ENCODE results near the gene HTT. TPM values are rescaled to one million over a fixed set of nuclear protein-coding genes. Genes with fewer than 3 reads are reported as not detected.
"Not testable (repeated sequence)": the region's sequence is repeated elsewhere in the genome, so short reads cannot be mapped to it uniquely, and the experiment has no call there.

The HTT gene
- polyA plus RNA-seq, 1 donor (not counting 4 experiments of a cell fraction or from before 2014, with no cell fraction given) = 16.2 TPM

DNA sequence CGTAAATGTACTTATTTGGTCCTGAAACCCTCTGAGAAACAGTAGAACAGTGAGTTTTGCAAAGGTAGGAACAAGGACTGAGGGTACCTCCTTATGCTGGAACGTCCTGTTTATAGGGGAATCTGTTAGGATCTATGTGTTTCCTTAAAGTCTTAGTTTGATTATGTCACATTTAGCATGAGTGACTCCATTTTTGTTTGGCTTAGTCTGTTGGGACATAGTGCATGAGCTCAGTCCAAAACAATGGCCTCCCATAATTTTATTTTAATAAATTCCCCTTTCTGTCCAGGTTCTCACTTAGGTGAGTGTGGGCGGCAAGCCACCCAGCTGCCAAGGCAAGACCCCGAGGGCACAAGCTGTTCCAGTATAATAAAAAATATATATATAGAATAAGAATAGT lies 27.9 kb upstream of the HTT start:
- H3K79me2 ChIP-seq (ENCODE audit: control insufficient read depth, insufficient read depth, low read length) = no peaks in the 10 kb centered on the region
- TF ChIP-seq EZH2 (IDR thresholded peaks at IDR 0.05; ENCODE audit: low read length) (no peak), CTCF (optimal IDR thresholded peaks at IDR 0.05 in 1 of 3, IDR thresholded peaks at IDR 0.05 in 1 of 3, conservative IDR thresholded peaks at IDR 0.05 in 1 of 3; ENCODE audit: extremely low read depth in 1 of 3, insufficient read depth in 2 of 3, low read length in 3 of 3) (no peak)
- H3K27ac ChIP-seq (ENCODE audit: control insufficient read depth, insufficient read depth, low read length) = no peak overlapping the region
- H3K4me1 ChIP-seq (ENCODE audit: control insufficient read depth, extremely low read depth, insufficient read depth, low read length) = peaks cover 12% of the 10 kb centered on the region
- H2AFZ ChIP-seq (ENCODE audit: control insufficient read depth, low read length) = no peak overlapping the region
- H3K27me3 ChIP-seq (ENCODE audit: control insufficient read depth, extremely low read depth, insufficient read depth, low read length) = no peaks in the 10 kb centered on the region
- no peak for FAIRE-seq
- no peak overlapping the region for H3K4me2 ChIP-seq (ENCODE audit: control insufficient read depth, extremely low read depth, insufficient read depth, low read depth, low read length)
- H3K9me1 ChIP-seq (ENCODE audit: control insufficient read depth, extremely low read depth, insufficient read depth, low read length) = no peaks in the 10 kb centered on the region
- no peak overlapping the region for H3K4me3 ChIP-seq (ENCODE audit: control insufficient read depth in 2 of 3, extremely low read depth in 1 of 3, insufficient read depth in 2 of 3, low read depth in 1 of 3, low read length in 3 of 3)
- dilution Hi-C loops (cut with MboI; ENCODE audit: extremely low pct_ligation_motif_present, low sequenced_read_pairs) = no loop called here
- H3K36me3 ChIP-seq (ENCODE audit: control insufficient read depth in 2 of 2, extremely low read depth in 1 of 2, insufficient read depth in 2 of 2, low read length in 2 of 2) = no peaks in the 10 kb centered on the region
- DNase-seq (ENCODE audit: low read depth, low spot score) = no peak
- no peaks in the 10 kb centered on the region for H3K9me3 ChIP-seq (ENCODE audit: control insufficient read depth, low read depth, low read length)
- H4K20me1 ChIP-seq (ENCODE audit: control insufficient read depth, extremely low read depth, insufficient read depth, low read length) = no peaks in the 10 kb centered on the region
- no peak overlapping the region for H3K9ac ChIP-seq (ENCODE audit: control insufficient read depth, extremely low read depth, insufficient read depth, low read length)

DNA sequence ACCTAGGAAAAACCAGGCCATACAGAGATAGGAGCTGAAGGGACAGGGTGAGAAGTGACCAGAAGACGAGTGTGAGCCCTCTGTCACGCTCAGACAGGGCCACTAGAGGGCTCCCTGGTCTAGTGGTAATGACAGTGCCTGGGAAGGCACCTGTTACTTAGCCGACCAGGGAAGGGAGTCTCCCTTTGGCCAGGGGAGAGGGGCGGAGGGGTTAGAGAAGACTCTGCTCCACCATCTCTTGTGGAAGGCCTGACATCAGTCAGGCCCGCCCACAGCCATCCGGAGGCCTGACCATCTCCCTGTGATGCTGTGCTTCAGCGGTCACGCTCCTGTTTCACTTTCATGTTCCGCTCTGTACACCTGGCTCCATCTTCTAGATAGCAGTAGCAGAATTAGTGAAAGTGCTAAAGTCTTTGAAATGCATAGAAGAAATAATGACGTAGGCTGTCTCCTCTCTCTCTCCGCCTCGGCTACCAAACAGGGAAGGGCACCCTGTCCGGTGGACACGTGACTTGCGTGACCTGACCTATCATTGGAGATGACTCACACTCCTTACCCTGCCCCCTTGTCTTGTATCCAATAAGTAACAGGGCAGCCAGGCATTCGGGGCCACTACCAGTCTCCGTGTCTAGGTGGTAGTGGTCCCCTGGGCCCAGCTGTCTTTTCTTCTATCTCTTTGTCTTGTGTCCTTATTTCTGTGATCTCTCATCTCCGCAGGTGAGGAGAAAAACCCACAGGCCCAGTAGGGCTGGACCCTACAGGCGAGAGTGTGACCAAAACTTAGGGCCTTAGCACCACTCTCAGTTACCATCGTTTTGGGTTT lies 26.8 kb upstream of the HTT start:
- no peak for DNase-seq (ENCODE audit: low read depth, low spot score)
- H3K9me3 ChIP-seq (ENCODE audit: control insufficient read depth, low read depth, low read length) = no peaks in the 10 kb centered on the region
- H4K20me1 ChIP-seq (ENCODE audit: control insufficient read depth, extremely low read depth, insufficient read depth, low read length) = no peaks in the 10 kb centered on the region
- no peak for TF ChIP-seq EZH2 (IDR thresholded peaks at IDR 0.05; ENCODE audit: low read length)
- TF ChIP-seq CTCF (optimal IDR thresholded peaks at IDR 0.05 in 1 of 3, IDR thresholded peaks at IDR 0.05 in 1 of 3, conservative IDR thresholded peaks at IDR 0.05 in 1 of 3; ENCODE audit: extremely low read depth in 1 of 3, insufficient read depth in 2 of 3, low read length in 3 of 3) = peak; percentile 26 to 76 (median 61)
- H3K4me3 ChIP-seq (ENCODE audit: control insufficient read depth in 2 of 3, extremely low read depth in 1 of 3, insufficient read depth in 2 of 3, low read depth in 1 of 3, low read length in 3 of 3) = no peak overlapping the region
- H3K27ac ChIP-seq (ENCODE audit: control insufficient read depth, insufficient read depth, low read length) = no peak overlapping the region
- H3K36me3 ChIP-seq (ENCODE audit: control insufficient read depth in 2 of 2, extremely low read depth in 1 of 2, insufficient read depth in 2 of 2, low read length in 2 of 2) = no peaks in the 10 kb centered on the region
- no peak overlapping the region for H3K4me2 ChIP-seq (ENCODE audit: control insufficient read depth, extremely low read depth, insufficient read depth, low read depth, low read length)
- no peaks in the 10 kb centered on the region for H3K79me2 ChIP-seq (ENCODE audit: control insufficient read depth, insufficient read depth, low read length)
- H3K9ac ChIP-seq (ENCODE audit: control insufficient read depth, extremely low read depth, insufficient read depth, low read length) = no peak overlapping the region
- no peak overlapping the region for H2AFZ ChIP-seq (ENCODE audit: control insufficient read depth, low read length)
- no peaks in the 10 kb centered on the region for H3K27me3 ChIP-seq (ENCODE audit: control insufficient read depth, extremely low read depth, insufficient read depth, low read length)
- H3K9me1 ChIP-seq (ENCODE audit: control insufficient read depth, extremely low read depth, insufficient read depth, low read length) = no peaks in the 10 kb centered on the region
- H3K4me1 ChIP-seq (ENCODE audit: control insufficient read depth, extremely low read depth, insufficient read depth, low read length) = peaks cover 2% of the 10 kb centered on the region
- dilution Hi-C loops (cut with MboI; ENCODE audit: extremely low pct_ligation_motif_present, low sequenced_read_pairs) = no loop called here
- peak; percentile 44 for FAIRE-seq

DNA sequence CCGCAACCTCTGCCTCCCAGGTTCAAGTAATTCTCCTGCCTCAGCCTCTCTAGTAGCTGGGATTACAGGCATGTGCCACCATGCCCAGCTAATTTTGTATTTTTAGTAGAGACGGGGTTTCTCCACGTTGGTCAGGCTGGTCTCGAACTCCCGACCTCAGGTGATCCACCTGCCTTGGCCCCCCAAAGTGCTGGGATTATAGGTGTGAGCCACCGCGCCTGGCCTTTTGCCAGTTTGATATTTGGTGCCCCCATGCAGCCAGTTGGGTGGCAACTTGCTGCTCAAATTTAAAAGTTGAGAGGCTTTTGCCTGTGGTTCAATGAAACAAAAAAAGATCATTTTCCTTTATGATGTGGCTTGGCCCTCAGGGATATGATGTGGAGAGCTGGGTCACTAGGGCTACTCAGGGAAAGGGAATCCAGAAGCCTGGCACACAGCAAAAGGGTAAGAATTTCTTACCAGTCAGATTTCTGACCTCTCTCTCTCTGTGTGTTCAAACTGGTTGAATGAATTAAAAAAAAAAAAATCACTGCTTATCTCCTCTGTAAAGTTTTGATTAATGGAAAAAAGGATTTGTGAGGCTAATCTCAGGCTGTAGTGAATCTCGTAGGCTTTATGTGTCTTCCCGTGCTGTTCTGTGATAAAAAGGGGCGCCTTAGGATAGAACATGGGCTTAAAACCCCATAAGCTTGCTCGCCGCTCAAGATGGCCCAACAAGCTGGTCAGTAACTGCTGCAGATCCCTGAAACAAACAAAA lies 23.2 kb upstream of the HTT start:
- H3K9me3 ChIP-seq (ENCODE audit: control insufficient read depth, low read depth, low read length); H3K4me1 ChIP-seq (ENCODE audit: control insufficient read depth, extremely low read depth, insufficient read depth, low read length); dilution Hi-C loops (cut with MboI; ENCODE audit: extremely low pct_ligation_motif_present, low sequenced_read_pairs); H3K4me3 ChIP-seq (ENCODE audit: control insufficient read depth in 2 of 3, extremely low read depth in 1 of 3, insufficient read depth in 2 of 3, low read depth in 1 of 3, low read length in 3 of 3); H2AFZ ChIP-seq (ENCODE audit: control insufficient read depth, low read length); H3K27me3 ChIP-seq (ENCODE audit: control insufficient read depth, extremely low read depth, insufficient read depth, low read length); FAIRE-seq; DNase-seq (ENCODE audit: low read depth, low spot score); H3K36me3 ChIP-seq (ENCODE audit: control insufficient read depth in 2 of 2, extremely low read depth in 1 of 2, insufficient read depth in 2 of 2, low read length in 2 of 2); H4K20me1 ChIP-seq (ENCODE audit: control insufficient read depth, extremely low read depth, insufficient read depth, low read length); H3K9me1 ChIP-seq (ENCODE audit: control insufficient read depth, extremely low read depth, insufficient read depth, low read length); H3K79me2 ChIP-seq (ENCODE audit: control insufficient read depth, insufficient read depth, low read length); H3K9ac ChIP-seq (ENCODE audit: control insufficient read depth, extremely low read depth, insufficient read depth, low read length); H3K27ac ChIP-seq (ENCODE audit: control insufficient read depth, insufficient read depth, low read length); H3K4me2 ChIP-seq (ENCODE audit: control insufficient read depth, extremely low read depth, insufficient read depth, low read depth, low read length): not testable (repeated sequence)
